Fibroblast of lung (primary cell): ENCODE measurements around the gene PRDM16. TPM values are rescaled to one million over a fixed set of nuclear protein-coding genes. Genes with fewer than 3 reads are reported as not detected.

Source experiments
- DNase-seq, 2 donors: peaks; one replicate each; pipeline versions ENCODE4 v3.0.0 to v3.0.0-alpha.2; 2010; ENCODE audit warnings: low read depth in 2 of 2
- H2AFZ ChIP-seq: 2 replicates; pipeline ENCODE4 v1.5.1; 2012; ENCODE audit warnings: low read length, control low read depth, inconsistent platforms
- H3K27ac ChIP-seq: 2 replicates; pipeline ENCODE4 v1.5.1; 2011; ENCODE audit warnings: low read length, control low read depth; ENCODE audit not compliant: insufficient read depth
- H3K27me3 ChIP-seq: 2 replicates; pipeline ENCODE4 v1.5.1; 2011; ENCODE audit warnings: mild to moderate bottlenecking, low read length; ENCODE audit not compliant: control insufficient read depth, insufficient read depth
- H3K36me3 ChIP-seq: 2 replicates; pipeline ENCODE4 v1.5.1; 2011; ENCODE audit warnings: low read length; ENCODE audit not compliant: control insufficient read depth, insufficient read depth
- H3K4me1 ChIP-seq: 2 replicates; pipeline ENCODE4 v1.5.1; 2011; ENCODE audit warnings: low read length; ENCODE audit not compliant: control insufficient read depth, insufficient read depth; ENCODE audit errors: extremely low read depth
- H3K4me2 ChIP-seq: 2 replicates; pipeline ENCODE4 v1.5.1; 2011; ENCODE audit warnings: low read length, control low read depth; ENCODE audit not compliant: insufficient read depth; ENCODE audit errors: extremely low read depth
- H3K4me3 ChIP-seq, 4 experiments: fragments of 200-600 bp in 1 of 4; sonication (generic) in 1 of 4; replicated peaks in 1 of 4; 2 replicates each; pipeline ENCODE4 v1.5.1; 2011 to 2016; ENCODE audit warnings: low read length in 4 of 4, low read depth in 3 of 4, mild to moderate bottlenecking in 3 of 4, control low read depth in 2 of 4, inconsistent platforms in 1 of 4, mixed read lengths in 1 of 4; ENCODE audit not compliant: insufficient read depth in 1 of 4; ENCODE audit errors: control extremely low read depth in 1 of 4
- H3K79me2 ChIP-seq: 2 replicates; pipeline ENCODE4 v1.5.1; 2012; ENCODE audit warnings: mild to moderate bottlenecking, low read length, inconsistent platforms; ENCODE audit not compliant: control insufficient read depth, insufficient read depth
- H3K9ac ChIP-seq: 2 replicates; pipeline ENCODE4 v1.5.1; 2011; ENCODE audit warnings: mild to moderate bottlenecking, low read length, control low read depth; ENCODE audit not compliant: insufficient read depth
- H3K9me3 ChIP-seq: 2 replicates; pipeline ENCODE4 v1.5.1; 2012; ENCODE audit warnings: low read depth, low read length; ENCODE audit not compliant: control insufficient read depth, insufficient read depth
- H4K20me1 ChIP-seq: 2 replicates; pipeline ENCODE4 v1.5.1; 2011; ENCODE audit warnings: low read length; ENCODE audit not compliant: control insufficient read depth, insufficient read depth; ENCODE audit errors: extremely low read depth
- EZH2 ChIP-seq: IDR thresholded peaks from 2 replicates; pipeline ENCODE4 v1.5.1; 2012; ENCODE audit warnings: low read length, control low read depth, mild to moderate bottlenecking; ENCODE audit errors: missing control alignments
- polyA plus RNA-seq, 2 donors: library from polyadenylated mRNA; depleted of rRNA in 1 of 2; stranded (reverse) in 1 of 2; unstranded in 1 of 2; fragments of >200 nt; gene quantifications; 2 replicates each; pipeline ENCODE4 v1.2.1, GENCODE V29; 2011 to 2012; ENCODE audit warnings: missing spikeins in 1 of 2
- total RNA-seq: library from RNA; depleted of rRNA; stranded (reverse); fragments of >200 nt; gene quantifications from 2 replicates; pipeline ENCODE4 v1.2.1, GENCODE V29; 2014
- TF ChIP-seq, protein P1 (sequence below), 2 donors: IDR thresholded peaks in 1 of 2; conservative IDR thresholded peaks in 1 of 2; 1 replicate in 1 of 2; 2 replicates in 1 of 2; pipeline ENCODE4 v1.5.1; 2011 to 2012; ENCODE audit warnings: low read length in 2 of 2, control low read depth in 1 of 2, inconsistent platforms in 1 of 2, low read depth in 1 of 2, mild to moderate bottlenecking in 1 of 2

Gene PRDM16
- total and polyA plus RNA-seq, 2 donors (not counting 1 experiment from before 2014, with no cell fraction given): 0.30 to 1.8 TPM

DNA sequence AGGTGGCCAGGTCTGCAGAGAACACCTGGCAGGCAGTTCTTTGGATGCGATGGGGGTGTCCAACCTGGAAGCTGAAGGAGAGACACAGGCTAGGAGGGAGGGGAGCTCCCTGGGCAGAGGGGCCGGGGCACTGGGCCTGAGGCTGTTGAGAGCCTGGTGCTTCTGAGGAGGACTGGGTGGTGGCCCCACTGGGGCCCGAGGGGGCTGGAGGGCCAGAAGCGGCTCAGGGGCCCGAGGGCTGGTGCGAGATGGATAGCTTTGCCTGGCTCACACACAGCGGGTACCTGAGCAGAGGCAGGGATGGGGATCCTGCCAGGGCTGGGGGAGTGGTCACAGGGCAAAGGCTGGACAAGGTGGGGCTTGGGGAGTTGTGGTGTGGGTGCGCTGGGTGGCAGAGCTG lies 37.2 kb downstream of the PRDM16 start:
- no peak overlapping the region for H3K4me2 ChIP-seq
- H3K4me3 ChIP-seq: no peak overlapping the region
- no peak for TF ChIP-seq EZH2
- TF ChIP-seq, protein P1, sequence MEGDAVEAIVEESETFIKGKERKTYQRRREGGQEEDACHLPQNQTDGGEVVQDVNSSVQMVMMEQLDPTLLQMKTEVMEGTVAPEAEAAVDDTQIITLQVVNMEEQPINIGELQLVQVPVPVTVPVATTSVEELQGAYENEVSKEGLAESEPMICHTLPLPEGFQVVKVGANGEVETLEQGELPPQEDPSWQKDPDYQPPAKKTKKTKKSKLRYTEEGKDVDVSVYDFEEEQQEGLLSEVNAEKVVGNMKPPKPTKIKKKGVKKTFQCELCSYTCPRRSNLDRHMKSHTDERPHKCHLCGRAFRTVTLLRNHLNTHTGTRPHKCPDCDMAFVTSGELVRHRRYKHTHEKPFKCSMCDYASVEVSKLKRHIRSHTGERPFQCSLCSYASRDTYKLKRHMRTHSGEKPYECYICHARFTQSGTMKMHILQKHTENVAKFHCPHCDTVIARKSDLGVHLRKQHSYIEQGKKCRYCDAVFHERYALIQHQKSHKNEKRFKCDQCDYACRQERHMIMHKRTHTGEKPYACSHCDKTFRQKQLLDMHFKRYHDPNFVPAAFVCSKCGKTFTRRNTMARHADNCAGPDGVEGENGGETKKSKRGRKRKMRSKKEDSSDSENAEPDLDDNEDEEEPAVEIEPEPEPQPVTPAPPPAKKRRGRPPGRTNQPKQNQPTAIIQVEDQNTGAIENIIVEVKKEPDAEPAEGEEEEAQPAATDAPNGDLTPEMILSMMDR (conservative IDR thresholded peaks at IDR 0.05 in 1 of 2, IDR thresholded peaks at IDR 0.05 in 1 of 2; ENCODE audit: low read depth in 1 of 2, low read length in 2 of 2): no peak
- no peaks in the 10 kb centered on the region for H3K9me3 ChIP-seq
- no peaks in the 10 kb centered on the region for H3K79me2 ChIP-seq
- no peaks in the 10 kb centered on the region for H4K20me1 ChIP-seq
- no peak overlapping the region for H3K9ac ChIP-seq
- no peaks in the 10 kb centered on the region for H3K4me1 ChIP-seq
- H3K27me3 ChIP-seq: no peaks in the 10 kb centered on the region
- no peak for DNase-seq
- no peaks in the 10 kb centered on the region for H3K36me3 ChIP-seq
- no peak overlapping the region for H2AFZ ChIP-seq
- H3K27ac ChIP-seq: no peak overlapping the region

DNA sequence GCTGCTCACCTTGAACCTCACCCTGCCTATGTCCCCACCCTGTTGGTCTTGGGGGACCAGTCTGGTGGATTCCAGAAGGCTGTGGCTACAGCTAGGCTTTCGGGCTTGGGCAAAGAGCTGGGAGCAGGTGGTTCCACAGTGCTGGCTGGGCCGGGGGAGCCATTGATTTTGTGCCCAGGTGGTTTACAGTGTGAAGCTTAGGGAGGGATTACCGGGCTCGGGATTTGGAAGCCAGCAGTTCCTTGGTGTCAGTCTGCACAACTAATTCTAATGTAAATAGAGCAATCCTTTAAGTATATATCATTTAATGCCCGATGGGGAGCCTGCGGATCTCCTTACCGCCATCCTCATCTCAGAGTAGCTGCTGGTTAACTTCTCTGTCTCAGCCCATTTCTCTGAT lies 38.2 kb downstream of the PRDM16 start:
- Histone ChIP-seq H3K4me2 (no peak overlapping the region), H3K79me2 (no peaks in the 10 kb centered on the region), H3K4me3 (no peak overlapping the region), H3K27me3 (no peaks in the 10 kb centered on the region), H3K36me3 (no peaks in the 10 kb centered on the region), H4K20me1 (no peaks in the 10 kb centered on the region), H3K9me3 (no peaks in the 10 kb centered on the region), H3K9ac (no peak overlapping the region), H3K27ac (no peak overlapping the region), H2AFZ (no peak overlapping the region), H3K4me1 (no peaks in the 10 kb centered on the region)
- no peak for TF ChIP-seq EZH2
- TF ChIP-seq, protein P1 (conservative IDR thresholded peaks at IDR 0.05 in 1 of 2, IDR thresholded peaks at IDR 0.05 in 1 of 2; ENCODE audit: low read depth in 1 of 2, low read length in 2 of 2): no peak
- no peak for DNase-seq

DNA sequence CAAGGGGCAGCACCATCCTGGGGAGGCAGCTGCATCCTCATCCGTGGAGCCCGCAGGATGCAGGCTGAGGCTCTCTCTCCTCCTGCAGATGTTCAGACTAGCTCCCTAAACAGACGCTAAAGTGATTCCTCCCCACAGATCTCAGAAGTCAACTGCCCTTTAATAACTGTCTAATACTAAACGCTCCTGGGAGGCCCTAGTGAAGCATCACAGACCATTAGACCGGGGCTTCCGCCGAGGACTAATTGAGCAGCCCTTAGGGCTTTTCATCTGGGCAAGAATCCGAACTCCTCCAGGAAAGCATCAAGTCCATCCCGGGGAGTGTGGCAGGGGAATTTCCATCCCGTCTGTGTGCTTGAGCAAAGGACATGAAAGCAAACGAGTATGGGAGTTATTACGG lies 40.4 kb downstream of the PRDM16 start:
- Histone ChIP-seq H3K79me2 (no peaks in the 10 kb centered on the region), H3K27me3 (no peaks in the 10 kb centered on the region), H3K9ac (no peak overlapping the region), H3K9me3 (peaks cover 3% of the 10 kb centered on the region), H3K36me3 (no peaks in the 10 kb centered on the region), H3K4me1 (no peaks in the 10 kb centered on the region), H3K4me2 (no peak overlapping the region), H2AFZ (no peak overlapping the region), H3K4me3 (no peak overlapping the region), H3K27ac (no peak overlapping the region), H4K20me1 (no peaks in the 10 kb centered on the region)
- no peak for TF ChIP-seq EZH2
- no peak for DNase-seq
